ENCODE results near the gene SATB2.

Gene SATB2

GRCh38 chr2:199322151-199322550 lies 135.6 kb downstream of the SATB2 start:
- no peak for DNase-seq (ENCODE audit: low read depth)

- DNase-seq (ENCODE audit: low read depth): no peak
These were observed 140.1 kb downstream of the SATB2 start for GRCh38 chr2:199317646-199318045.

- no peak for DNase-seq (ENCODE audit: low read depth)
These were observed 140.9 kb downstream of the SATB2 start for GRCh38 chr2:199316851-199317250.

- DNase-seq (ENCODE audit: low read depth): peak; percentile 37
These were observed 142.2 kb downstream of the SATB2 start for GRCh38 chr2:199315299-199316179.

GRCh38 chr2:199312931-199313330 lies 144.8 kb downstream of the SATB2 start:
- no peak for DNase-seq (ENCODE audit: low read depth)

- no peak for DNase-seq (ENCODE audit: low read depth)
These were observed 146.8 kb downstream of the SATB2 start for GRCh38 chr2:199310771-199311585.

- DNase-seq (ENCODE audit: low read depth): no peak
These were observed 147.8 kb downstream of the SATB2 start for GRCh38 chr2:199309973-199310372.

GRCh38 chr2:199309411-199309810 lies 148.3 kb downstream of the SATB2 start:
- no peak for DNase-seq (ENCODE audit: low read depth)

- DNase-seq (ENCODE audit: low read depth): no peak
These were observed 149.2 kb downstream of the SATB2 start for GRCh38 chr2:199308567-199308966.

GRCh38 chr2:199307461-199307860 lies 150.3 kb downstream of the SATB2 start:
- DNase-seq (ENCODE audit: low read depth): peak; percentile 65

GRCh38 chr2:199306116-199306515 lies 151.6 kb downstream of the SATB2 start:
- DNase-seq (ENCODE audit: low read depth): no peak

GRCh38 chr2:199303728-199304177 lies 154.0 kb downstream of the SATB2 start:
- DNase-seq (ENCODE audit: low read depth): peak; percentile 98

- no peak for DNase-seq (ENCODE audit: low read depth)
These were observed 154.9 kb downstream of the SATB2 start for GRCh38 chr2:199302851-199303250.

- no peak for DNase-seq (ENCODE audit: low read depth)
These were observed 169.3 kb downstream of the SATB2 start for GRCh38 chr2:199288424-199288823.

GRCh38 chr2:199282309-199282708 lies 175.4 kb downstream of the SATB2 start:
- no peak for DNase-seq (ENCODE audit: low read depth)

GRCh38 chr2:199279146-199279545 lies 178.6 kb downstream of the SATB2 start:
- DNase-seq (ENCODE audit: low read depth): no peak

- DNase-seq (ENCODE audit: low read depth): no peak
These were observed 179.6 kb downstream of the SATB2 start for GRCh38 chr2:199278099-199278498.

GRCh38 chr2:199273042-199273511 lies 184.7 kb downstream of the SATB2 start:
- peak; percentile 91 for DNase-seq (ENCODE audit: low read depth)

GRCh38 chr2:199261936-199262335 lies 195.8 kb downstream of the SATB2 start:
- DNase-seq (ENCODE audit: low read depth): no peak

GRCh38 chr2:199261239-199261638 lies 196.5 kb downstream of the SATB2 start:
- DNase-seq (ENCODE audit: low read depth): peak; percentile 79

GRCh38 chr2:199259671-199260070 lies 198.1 kb downstream of the SATB2 start:
- DNase-seq (ENCODE audit: low read depth): no peak

- DNase-seq (ENCODE audit: low read depth): no peak
These were observed 199.4 kb downstream of the SATB2 start for GRCh38 chr2:199258291-199258690.
